SK-N-SH (cell line): ENCODE results near the gene RAC2. TPM values are rescaled to one million over a fixed set of nuclear protein-coding genes. Genes with fewer than 3 reads are reported as not detected.

ENCODE experiments used
- CTCF ChIA-PET: fragments of 300-600, 350-600 bp; formaldehyde crosslinking; extraction: SDS; loops from one replicate; lab custom pipeline; 2021; lab: Yijun Ruan, JAX
- POLR2A ChIA-PET: fragments of 350-600 bp; sonication (Branson Sonifier 250); formaldehyde crosslinking; extraction: SDS; loops from one replicate; lab custom pipeline; 2020; ENCODE audit warnings: antibody characterized with exemption, inconsistent platforms; lab: Yijun Ruan, JAX
- DNase-seq: peaks from one replicate; pipeline ENCODE4 v3.0.0; 2012
- H2AFZ ChIP-seq: fragments of 200-600 bp; sonication (generic); 2 replicates; pipeline ENCODE4 v1.8.1; 2016; ENCODE audit warnings: antibody characterized with exemption, mild to moderate bottlenecking, low read depth
- H3F3A ChIP-seq: fragments of 200-600 bp; sonication (generic); replicated peaks from 2 replicates; pipeline ENCODE3; 2016; ENCODE audit warnings: antibody characterized with exemption, mild to moderate bottlenecking; ENCODE audit not compliant: insufficient read depth
- H3K27ac ChIP-seq, 2 experiments: fragments of 200-500 bp in 1 of 2; fragments of 200-600 bp in 1 of 2; sonication (Bioruptor generic) in 1 of 2; sonication (generic), shearing (Covaris generic) in 1 of 2; 2 replicates each; pipeline versions ENCODE4 v1.5.1 to v1.6.1; 2014 to 2016; ENCODE audit warnings: low read depth in 2 of 2, inconsistent platforms in 1 of 2, low read length in 1 of 2, mild to moderate bottlenecking in 1 of 2, mixed read lengths in 1 of 2
- H3K27me3 ChIP-seq: fragments of 200-600 bp; sonication (generic), shearing (Covaris generic); 2 replicates; pipeline ENCODE4 v1.6.1; 2016; ENCODE audit warnings: mixed run types; ENCODE audit not compliant: insufficient read depth
- H3K36me3 ChIP-seq, 2 experiments: fragments of 200-500 bp in 1 of 2; fragments of 200-600 bp in 1 of 2; sonication (Bioruptor generic) in 1 of 2; sonication (generic) in 1 of 2; replicated peaks in 1 of 2; 2 replicates each; pipeline versions ENCODE3 to v1.5.1; 2014 to 2016; ENCODE audit warnings: low read length in 1 of 2, mild to moderate bottlenecking in 1 of 2; ENCODE audit not compliant: insufficient read depth in 2 of 2, control insufficient read depth in 1 of 2
- H3K4me1 ChIP-seq, 2 experiments: fragments of 200-500 bp in 1 of 2; fragments of 200-600 bp in 1 of 2; sonication (Bioruptor generic) in 1 of 2; sonication (generic), shearing (Covaris generic) in 1 of 2; 2 replicates each; pipeline versions ENCODE4 v1.5.1 to v1.6.1; 2014 to 2016; ENCODE audit warnings: low read depth in 1 of 2, low read length in 1 of 2, mixed run types in 1 of 2; ENCODE audit not compliant: insufficient read depth in 2 of 2, control insufficient read depth in 1 of 2
- H3K4me2 ChIP-seq: fragments of 200-600 bp; sonication (generic), shearing (Covaris generic); 2 replicates; pipeline ENCODE4 v1.6.1; 2017; ENCODE audit warnings: mixed run types
- H3K4me3 ChIP-seq, 2 experiments: fragments of 200-500 bp in 1 of 2; fragments of 200-600 bp in 1 of 2; sonication (Bioruptor generic) in 1 of 2; sonication (generic), shearing (Covaris generic) in 1 of 2; 2 replicates each; pipeline versions ENCODE4 v1.5.1 to v1.8.1; 2014 to 2016; ENCODE audit warnings: low read depth in 2 of 2, inconsistent platforms in 1 of 2, low read length in 1 of 2, mild to moderate bottlenecking in 1 of 2, mixed read lengths in 1 of 2, moderate library complexity in 1 of 2
- H3K79me2 ChIP-seq: fragments of 200-600 bp; sonication (generic); 2 replicates; pipeline ENCODE4 v1.8.1; 2017; ENCODE audit warnings: mild to moderate bottlenecking; ENCODE audit not compliant: insufficient read depth
- H3K9ac ChIP-seq: fragments of 200-600 bp; sonication (generic); 2 replicates; pipeline ENCODE4 v1.6.1; 2017; ENCODE audit warnings: mixed run types
- H3K9me2 ChIP-seq: fragments of 200-600 bp; sonication (generic); 2 replicates; pipeline ENCODE4 v1.6.1; 2017; ENCODE audit warnings: mixed run types
- H3K9me3 ChIP-seq: fragments of 200-600 bp; sonication (generic); 2 replicates; pipeline ENCODE4 v1.6.1; 2017; ENCODE audit warnings: mixed run types, mild to moderate bottlenecking, moderate library complexity
- H4K20me1 ChIP-seq: fragments of 200-600 bp; sonication (generic); 2 replicates; pipeline ENCODE4 v1.6.1; 2017; ENCODE audit warnings: mild to moderate bottlenecking, mixed run types; ENCODE audit not compliant: insufficient read depth
- CHD2 ChIP-seq: fragments of 150-350 bp; IDR thresholded peaks from 2 replicates; pipeline ENCODE4 v1.6.1; 2018; ENCODE audit warnings: low read length; ENCODE audit not compliant: partially characterized antibody
- ELF1 ChIP-seq: IDR thresholded peaks from 2 replicates; pipeline ENCODE4 v1.4.0; 2012
- EZH2phosphoT487 ChIP-seq: fragments of 200-600 bp; sonication (generic); IDR thresholded peaks from 2 replicates; pipeline ENCODE4 v1.6.1; 2017; ENCODE audit warnings: low read depth, mixed run types, mild to moderate bottlenecking, antibody characterized with exemption, moderate library complexity, borderline replicate concordance
- FOSL2 ChIP-seq: IDR thresholded peaks from 2 replicates; pipeline ENCODE4 v1.4.0; 2012; ENCODE audit warnings: low read depth, mild to moderate bottlenecking, moderate library complexity, borderline replicate concordance
- FOXJ3 ChIP-seq: sonication (generic); formaldehyde crosslinking; IDR thresholded peaks from 2 replicates; pipeline ENCODE4 v1.5.1; 2020; ENCODE audit warnings: mild to moderate bottlenecking, missing genetic modification reagents
- FOXM1 ChIP-seq: IDR thresholded peaks from 2 replicates; pipeline ENCODE4 v1.4.0; 2012; ENCODE audit warnings: low read depth, mild to moderate bottlenecking
- GATA2 ChIP-seq: sonication (generic); formaldehyde crosslinking; IDR thresholded peaks from 2 replicates; pipeline ENCODE4 v1.5.0; 2020; ENCODE audit warnings: mild to moderate bottlenecking, missing genetic modification reagents
- NRF1 ChIP-seq: IDR thresholded peaks from 2 replicates; pipeline ENCODE4 v1.6.1; 2012; ENCODE audit warnings: low read depth, mild to moderate bottlenecking, low read length
- POLR2AphosphoS5 ChIP-seq: IDR thresholded peaks from 2 replicates; pipeline ENCODE4 v1.6.1; 2012; ENCODE audit warnings: low read depth, low read length
- RFX5 ChIP-seq: IDR thresholded peaks from 2 replicates; pipeline ENCODE4 v1.6.1; 2012; ENCODE audit warnings: mild to moderate bottlenecking, improper control_type of control experiment, low read length
- SMC3 ChIP-seq: IDR thresholded peaks from 2 replicates; pipeline ENCODE4 v1.6.1; 2012; ENCODE audit warnings: low read depth, low read length, improper control_type of control experiment
- YY1 ChIP-seq: IDR thresholded peaks from 2 replicates; pipeline ENCODE4 v1.4.0; 2012; ENCODE audit warnings: low read depth, mild to moderate bottlenecking
- WGBS: methylation state at CpG from one replicate; pipeline ENCODE4 v1.1.6; 2017; ENCODE audit warnings: low lambda C conversion rate; 5-methylcytosine and 5-hydroxymethylcytosine counted together
- polyA plus RNA-seq, 3 experiments: library from polyadenylated mRNA; depleted of rRNA; stranded (reverse); fragments of >200 nt; gene quantifications; 2 replicates each; pipeline ENCODE4 v1.2.3, GENCODE V29; 2012
- TF ChIP-seq, protein P1 (sequence below): IDR thresholded peaks from 2 replicates; pipeline ENCODE4 v1.6.1; 2012; ENCODE audit warnings: mild to moderate bottlenecking, low read depth, low read length, moderate library complexity
- TF ChIP-seq, protein P2 (sequence below): IDR thresholded peaks from 2 replicates; pipeline ENCODE4 v1.4.0; 2012; ENCODE audit warnings: low read depth, borderline replicate concordance
- TF ChIP-seq, protein P3 (sequence below): fragments of 200-600 bp; sonication (generic); IDR thresholded peaks from 2 replicates; pipeline ENCODE4 v1.6.1; 2017; ENCODE audit warnings: antibody characterized with exemption, mild to moderate bottlenecking, moderate library complexity
- TF ChIP-seq, protein P4 (sequence below): IDR thresholded peaks from 2 replicates; pipeline ENCODE4; 2012
- TF ChIP-seq, protein P5 (sequence below): IDR thresholded peaks from 2 replicates; pipeline ENCODE4 v1.4.0; 2012; ENCODE audit warnings: low read depth, borderline replicate concordance

Gene RAC2
- polyA plus RNA-seq, 1 of the 3 experiments (the other 2 are of a cell fraction) = 29.9 TPM

DNA sequence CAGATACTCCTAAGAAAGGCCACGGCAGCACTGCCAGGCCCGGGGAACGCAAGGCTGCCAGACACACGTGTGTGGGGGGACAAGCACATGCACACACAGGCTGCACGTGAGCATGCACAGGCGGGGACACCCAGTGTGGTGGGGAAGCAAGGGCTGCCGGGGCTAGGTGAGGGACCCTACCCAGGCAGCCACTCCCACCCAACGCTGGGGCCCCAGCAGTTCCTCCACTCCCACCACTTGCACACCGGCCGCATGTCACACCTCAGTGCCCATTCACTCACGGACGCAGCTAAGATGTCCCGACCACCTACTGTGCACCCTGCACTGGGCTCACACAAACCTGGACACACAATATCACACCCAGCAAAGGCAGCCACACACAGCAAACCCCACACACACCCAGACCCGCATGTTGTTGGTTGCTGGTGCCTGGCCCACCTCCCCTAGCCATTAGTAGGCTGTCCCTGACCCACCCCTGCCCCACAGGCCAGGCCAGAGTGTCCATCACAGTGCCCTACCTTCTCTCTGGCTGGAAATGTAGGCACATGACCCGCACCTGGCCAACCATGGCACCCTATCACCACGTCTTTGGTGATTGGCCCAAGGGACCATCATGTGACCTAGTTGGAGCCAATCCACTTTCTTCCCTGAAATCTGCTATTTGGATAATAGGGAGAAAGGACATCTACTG, 40.6 kb downstream of the RAC2 start:
- peaks cover 0 to 4% of the 10 kb centered on the region in 2 experiments; a peak in 1 of 4 replicates for H3K4me1 ChIP-seq
- no peaks in the 10 kb centered on the region for H3K9me2 ChIP-seq
- no peaks in the 10 kb centered on the region for H3K36me3 ChIP-seq
- H3K27me3 ChIP-seq = no peaks in the 10 kb centered on the region
- no peak overlapping the region for H3K4me2 ChIP-seq
- TF ChIP-seq FOXM1 (no peak), FOSL2 (no peak), SMC3 (no peak), CHD2 (no peak), GATA2 (CRISPR knock-in tag) (no peak), YY1 (no peak), EZH2phosphoT487 (no peak), NRF1 (no peak)
- TF ChIP-seq, protein P1, sequence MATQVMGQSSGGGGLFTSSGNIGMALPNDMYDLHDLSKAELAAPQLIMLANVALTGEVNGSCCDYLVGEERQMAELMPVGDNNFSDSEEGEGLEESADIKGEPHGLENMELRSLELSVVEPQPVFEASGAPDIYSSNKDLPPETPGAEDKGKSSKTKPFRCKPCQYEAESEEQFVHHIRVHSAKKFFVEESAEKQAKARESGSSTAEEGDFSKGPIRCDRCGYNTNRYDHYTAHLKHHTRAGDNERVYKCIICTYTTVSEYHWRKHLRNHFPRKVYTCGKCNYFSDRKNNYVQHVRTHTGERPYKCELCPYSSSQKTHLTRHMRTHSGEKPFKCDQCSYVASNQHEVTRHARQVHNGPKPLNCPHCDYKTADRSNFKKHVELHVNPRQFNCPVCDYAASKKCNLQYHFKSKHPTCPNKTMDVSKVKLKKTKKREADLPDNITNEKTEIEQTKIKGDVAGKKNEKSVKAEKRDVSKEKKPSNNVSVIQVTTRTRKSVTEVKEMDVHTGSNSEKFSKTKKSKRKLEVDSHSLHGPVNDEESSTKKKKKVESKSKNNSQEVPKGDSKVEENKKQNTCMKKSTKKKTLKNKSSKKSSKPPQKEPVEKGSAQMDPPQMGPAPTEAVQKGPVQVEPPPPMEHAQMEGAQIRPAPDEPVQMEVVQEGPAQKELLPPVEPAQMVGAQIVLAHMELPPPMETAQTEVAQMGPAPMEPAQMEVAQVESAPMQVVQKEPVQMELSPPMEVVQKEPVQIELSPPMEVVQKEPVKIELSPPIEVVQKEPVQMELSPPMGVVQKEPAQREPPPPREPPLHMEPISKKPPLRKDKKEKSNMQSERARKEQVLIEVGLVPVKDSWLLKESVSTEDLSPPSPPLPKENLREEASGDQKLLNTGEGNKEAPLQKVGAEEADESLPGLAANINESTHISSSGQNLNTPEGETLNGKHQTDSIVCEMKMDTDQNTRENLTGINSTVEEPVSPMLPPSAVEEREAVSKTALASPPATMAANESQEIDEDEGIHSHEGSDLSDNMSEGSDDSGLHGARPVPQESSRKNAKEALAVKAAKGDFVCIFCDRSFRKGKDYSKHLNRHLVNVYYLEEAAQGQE = no peak
- TF ChIP-seq, protein P2, sequence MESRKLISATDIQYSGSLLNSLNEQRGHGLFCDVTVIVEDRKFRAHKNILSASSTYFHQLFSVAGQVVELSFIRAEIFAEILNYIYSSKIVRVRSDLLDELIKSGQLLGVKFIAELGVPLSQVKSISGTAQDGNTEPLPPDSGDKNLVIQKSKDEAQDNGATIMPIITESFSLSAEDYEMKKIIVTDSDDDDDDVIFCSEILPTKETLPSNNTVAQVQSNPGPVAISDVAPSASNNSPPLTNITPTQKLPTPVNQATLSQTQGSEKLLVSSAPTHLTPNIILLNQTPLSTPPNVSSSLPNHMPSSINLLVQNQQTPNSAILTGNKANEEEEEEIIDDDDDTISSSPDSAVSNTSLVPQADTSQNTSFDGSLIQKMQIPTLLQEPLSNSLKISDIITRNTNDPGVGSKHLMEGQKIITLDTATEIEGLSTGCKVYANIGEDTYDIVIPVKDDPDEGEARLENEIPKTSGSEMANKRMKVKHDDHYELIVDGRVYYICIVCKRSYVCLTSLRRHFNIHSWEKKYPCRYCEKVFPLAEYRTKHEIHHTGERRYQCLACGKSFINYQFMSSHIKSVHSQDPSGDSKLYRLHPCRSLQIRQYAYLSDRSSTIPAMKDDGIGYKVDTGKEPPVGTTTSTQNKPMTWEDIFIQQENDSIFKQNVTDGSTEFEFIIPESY = no peak
- no peak overlapping the region for H2AFZ ChIP-seq
- no peaks in the 10 kb centered on the region for H3K79me2 ChIP-seq
- H3K27ac ChIP-seq = no peak overlapping the region
- H3K9ac ChIP-seq = no peak overlapping the region
- DNase-seq = no peak
- no peaks in the 10 kb centered on the region for H3F3A ChIP-seq
- WGBS = 89% methylated on average over 11 of the region's 16 CpGs
- no peaks in the 10 kb centered on the region for H4K20me1 ChIP-seq
- H3K4me3 ChIP-seq = no peak overlapping the region
- no peaks in the 10 kb centered on the region for H3K9me3 ChIP-seq
- ChIA-PET CTCF (no interaction called here), POLR2A (no interaction called here)

DNA sequence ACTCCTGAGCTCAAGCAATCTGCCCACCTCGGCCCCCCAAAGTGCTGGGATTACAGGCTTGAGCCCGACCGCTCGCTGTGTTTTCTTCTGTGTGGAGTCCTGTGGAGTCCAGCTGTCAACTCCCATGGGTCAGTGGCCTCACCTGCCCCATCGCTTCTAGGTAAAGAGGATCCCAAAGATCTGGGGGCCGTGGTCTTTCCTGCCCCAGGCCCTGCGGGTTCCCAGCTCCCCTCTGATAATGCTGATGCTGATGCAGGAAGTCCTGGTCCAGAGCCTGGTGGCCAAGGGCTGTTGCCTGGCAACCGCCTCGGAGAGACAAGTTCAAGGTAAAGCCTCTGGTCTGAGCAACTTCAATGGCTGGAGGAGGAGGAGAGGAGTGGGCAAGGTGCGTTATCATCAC, 41.4 kb downstream of the RAC2 start:
- 76% methylated on average over 8 of the region's 10 CpGs for WGBS
- POLR2A ChIA-PET = no interaction called here
- H3K4me2 ChIP-seq = no peak overlapping the region
- H3K36me3 ChIP-seq = no peaks in the 10 kb centered on the region
- H3K79me2 ChIP-seq = no peaks in the 10 kb centered on the region; the same call in 1 of the 2 replicates
- no peak overlapping the region for H3K4me3 ChIP-seq
- H3K9me3 ChIP-seq = no peaks in the 10 kb centered on the region
- H3K4me1 ChIP-seq = peaks cover 6 to 11% of the 10 kb centered on the region in 2 experiments; a peak in 3 of 4 replicates
- no peaks in the 10 kb centered on the region for H4K20me1 ChIP-seq
- TF ChIP-seq, protein P3, sequence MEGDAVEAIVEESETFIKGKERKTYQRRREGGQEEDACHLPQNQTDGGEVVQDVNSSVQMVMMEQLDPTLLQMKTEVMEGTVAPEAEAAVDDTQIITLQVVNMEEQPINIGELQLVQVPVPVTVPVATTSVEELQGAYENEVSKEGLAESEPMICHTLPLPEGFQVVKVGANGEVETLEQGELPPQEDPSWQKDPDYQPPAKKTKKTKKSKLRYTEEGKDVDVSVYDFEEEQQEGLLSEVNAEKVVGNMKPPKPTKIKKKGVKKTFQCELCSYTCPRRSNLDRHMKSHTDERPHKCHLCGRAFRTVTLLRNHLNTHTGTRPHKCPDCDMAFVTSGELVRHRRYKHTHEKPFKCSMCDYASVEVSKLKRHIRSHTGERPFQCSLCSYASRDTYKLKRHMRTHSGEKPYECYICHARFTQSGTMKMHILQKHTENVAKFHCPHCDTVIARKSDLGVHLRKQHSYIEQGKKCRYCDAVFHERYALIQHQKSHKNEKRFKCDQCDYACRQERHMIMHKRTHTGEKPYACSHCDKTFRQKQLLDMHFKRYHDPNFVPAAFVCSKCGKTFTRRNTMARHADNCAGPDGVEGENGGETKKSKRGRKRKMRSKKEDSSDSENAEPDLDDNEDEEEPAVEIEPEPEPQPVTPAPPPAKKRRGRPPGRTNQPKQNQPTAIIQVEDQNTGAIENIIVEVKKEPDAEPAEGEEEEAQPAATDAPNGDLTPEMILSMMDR = no peak
- TF ChIP-seq RFX5 (no peak), CHD2 (no peak), POLR2AphosphoS5 (no peak), EZH2phosphoT487 (no peak), ELF1 (no peak), YY1 (no peak), FOXJ3 (CRISPR knock-in tag) (no peak)
- TF ChIP-seq, protein P4, sequence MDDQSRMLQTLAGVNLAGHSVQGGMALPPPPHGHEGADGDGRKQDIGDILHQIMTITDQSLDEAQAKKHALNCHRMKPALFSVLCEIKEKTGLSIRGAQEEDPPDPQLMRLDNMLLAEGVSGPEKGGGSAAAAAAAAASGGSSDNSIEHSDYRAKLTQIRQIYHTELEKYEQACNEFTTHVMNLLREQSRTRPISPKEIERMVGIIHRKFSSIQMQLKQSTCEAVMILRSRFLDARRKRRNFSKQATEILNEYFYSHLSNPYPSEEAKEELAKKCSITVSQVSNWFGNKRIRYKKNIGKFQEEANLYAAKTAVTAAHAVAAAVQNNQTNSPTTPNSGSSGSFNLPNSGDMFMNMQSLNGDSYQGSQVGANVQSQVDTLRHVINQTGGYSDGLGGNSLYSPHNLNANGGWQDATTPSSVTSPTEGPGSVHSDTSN = no peak
- TF ChIP-seq, protein P5, sequence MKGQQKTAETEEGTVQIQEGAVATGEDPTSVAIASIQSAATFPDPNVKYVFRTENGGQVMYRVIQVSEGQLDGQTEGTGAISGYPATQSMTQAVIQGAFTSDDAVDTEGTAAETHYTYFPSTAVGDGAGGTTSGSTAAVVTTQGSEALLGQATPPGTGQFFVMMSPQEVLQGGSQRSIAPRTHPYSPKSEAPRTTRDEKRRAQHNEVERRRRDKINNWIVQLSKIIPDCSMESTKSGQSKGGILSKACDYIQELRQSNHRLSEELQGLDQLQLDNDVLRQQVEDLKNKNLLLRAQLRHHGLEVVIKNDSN = no peak
- peaks cover 7% of the 10 kb centered on the region for H3F3A ChIP-seq
- H3K27me3 ChIP-seq = no peaks in the 10 kb centered on the region
- CTCF ChIA-PET = interaction anchor here (7.6 to 7.7 kb wide), 2 partner anchors 23 to 38 kb away, joined by 156 to 190 read pairs; partner anchors contain the start of gene C1QTNF6
- no peak overlapping the region for H2AFZ ChIP-seq
- no peak overlapping the region for H3K9ac ChIP-seq
- H3K9me2 ChIP-seq = no peaks in the 10 kb centered on the region
- H3K27ac ChIP-seq = no peak overlapping the region
- no peak for DNase-seq
